AG09309 (cell line): ENCODE results near the gene WWTR1.
A peak's percentile ranks its signal among the peaks of the same experiment; 100 is the strongest.

ENCODE experiments used
- DNase-seq: peaks from one replicate; pipeline ENCODE4 v3.0.0-alpha.2; 2010; ENCODE audit warnings: low read depth
- H3K4me3 ChIP-seq: 2 replicates; pipeline ENCODE4 v1.5.1; 2011; ENCODE audit warnings: mild to moderate bottlenecking, low read depth, low read length, moderate library complexity; ENCODE audit not compliant: control insufficient read depth
- TF ChIP-seq, protein P1 (sequence below): IDR thresholded peaks from 2 replicates; pipeline ENCODE4 v1.5.1; 2011; ENCODE audit warnings: mild to moderate bottlenecking, low read depth, low read length, inconsistent platforms; ENCODE audit not compliant: insufficient read depth, control insufficient read depth; ENCODE audit errors: missing control alignments

Gene WWTR1

DNA sequence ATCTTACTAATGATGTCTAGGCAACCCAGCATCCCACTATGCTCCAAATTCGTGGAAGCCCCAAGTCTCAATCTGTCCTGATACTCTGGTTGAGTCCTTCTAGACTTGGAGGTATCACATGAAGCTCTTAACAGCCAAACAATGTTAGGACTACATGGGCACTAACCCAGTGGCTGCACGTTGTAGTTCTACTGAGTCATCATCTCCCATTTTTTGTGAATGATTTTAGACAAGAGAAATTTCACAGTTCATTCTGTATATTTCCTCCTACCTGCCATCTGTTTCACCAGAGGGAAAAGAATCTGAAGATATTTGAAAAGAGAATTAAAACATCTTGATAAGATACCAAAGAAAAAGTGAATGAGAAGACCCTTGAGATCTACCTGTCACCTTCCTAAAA, 9.8 kb upstream of the WWTR1 start:
- no peak for DNase-seq
- TF ChIP-seq, protein P1, sequence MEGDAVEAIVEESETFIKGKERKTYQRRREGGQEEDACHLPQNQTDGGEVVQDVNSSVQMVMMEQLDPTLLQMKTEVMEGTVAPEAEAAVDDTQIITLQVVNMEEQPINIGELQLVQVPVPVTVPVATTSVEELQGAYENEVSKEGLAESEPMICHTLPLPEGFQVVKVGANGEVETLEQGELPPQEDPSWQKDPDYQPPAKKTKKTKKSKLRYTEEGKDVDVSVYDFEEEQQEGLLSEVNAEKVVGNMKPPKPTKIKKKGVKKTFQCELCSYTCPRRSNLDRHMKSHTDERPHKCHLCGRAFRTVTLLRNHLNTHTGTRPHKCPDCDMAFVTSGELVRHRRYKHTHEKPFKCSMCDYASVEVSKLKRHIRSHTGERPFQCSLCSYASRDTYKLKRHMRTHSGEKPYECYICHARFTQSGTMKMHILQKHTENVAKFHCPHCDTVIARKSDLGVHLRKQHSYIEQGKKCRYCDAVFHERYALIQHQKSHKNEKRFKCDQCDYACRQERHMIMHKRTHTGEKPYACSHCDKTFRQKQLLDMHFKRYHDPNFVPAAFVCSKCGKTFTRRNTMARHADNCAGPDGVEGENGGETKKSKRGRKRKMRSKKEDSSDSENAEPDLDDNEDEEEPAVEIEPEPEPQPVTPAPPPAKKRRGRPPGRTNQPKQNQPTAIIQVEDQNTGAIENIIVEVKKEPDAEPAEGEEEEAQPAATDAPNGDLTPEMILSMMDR = no peak
- H3K4me3 ChIP-seq = no peak overlapping the region

DNA sequence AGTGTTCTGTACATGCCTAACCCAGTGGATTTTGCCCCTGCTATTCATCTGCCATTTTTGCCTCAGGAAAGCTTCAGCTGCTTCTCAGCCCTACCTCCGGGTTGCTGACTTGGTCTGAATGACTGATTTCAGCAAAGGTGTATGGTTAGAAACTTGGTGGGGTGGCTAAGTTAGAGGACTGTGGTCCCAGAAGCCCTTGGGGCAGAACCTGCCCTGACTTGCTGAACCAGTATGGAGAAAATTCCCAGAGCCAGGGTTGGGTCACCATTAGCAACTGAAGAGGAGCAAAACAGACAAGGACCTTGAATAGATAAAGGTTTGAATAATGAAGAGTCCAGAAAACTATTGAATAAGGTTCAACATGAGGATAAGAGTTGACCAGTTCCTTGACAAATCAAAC, 6.1 kb upstream of the WWTR1 start:
- TF ChIP-seq, protein P1 = no peak
- no peak for DNase-seq
- H3K4me3 ChIP-seq = no peak overlapping the region

DNA sequence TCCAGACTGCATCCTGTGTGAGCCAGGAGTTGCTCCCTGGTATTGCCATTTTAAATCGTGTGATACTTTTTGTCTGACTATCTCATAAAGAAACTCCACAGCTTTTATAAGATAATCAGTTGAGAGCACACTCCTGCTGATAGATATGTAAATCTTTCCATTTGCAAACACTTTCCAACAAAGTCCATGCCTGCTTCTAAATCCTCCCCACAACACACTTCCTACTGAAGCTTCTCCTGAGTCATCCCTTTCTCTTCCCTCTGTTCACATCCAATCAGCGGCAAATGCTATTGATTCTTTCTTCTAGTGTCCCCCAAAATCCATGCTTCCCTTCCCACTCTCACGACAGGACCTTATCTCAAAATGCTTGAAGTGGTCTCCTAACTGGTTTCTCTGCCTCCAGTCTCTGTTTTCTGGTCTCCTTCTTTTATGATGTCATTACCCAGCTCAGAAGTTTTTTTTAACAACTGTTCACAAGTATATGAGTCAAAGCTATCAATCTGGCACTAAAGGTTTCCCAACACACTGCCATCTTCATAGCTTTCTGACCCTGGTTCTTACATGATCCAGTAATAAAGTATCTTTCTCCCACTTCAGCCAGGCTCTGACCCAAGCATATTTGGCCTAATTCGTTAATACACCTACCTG, 4.5 kb upstream of the WWTR1 start:
- TF ChIP-seq, protein P1 = no peak
- no peak for DNase-seq
- no peak overlapping the region for H3K4me3 ChIP-seq

DNA sequence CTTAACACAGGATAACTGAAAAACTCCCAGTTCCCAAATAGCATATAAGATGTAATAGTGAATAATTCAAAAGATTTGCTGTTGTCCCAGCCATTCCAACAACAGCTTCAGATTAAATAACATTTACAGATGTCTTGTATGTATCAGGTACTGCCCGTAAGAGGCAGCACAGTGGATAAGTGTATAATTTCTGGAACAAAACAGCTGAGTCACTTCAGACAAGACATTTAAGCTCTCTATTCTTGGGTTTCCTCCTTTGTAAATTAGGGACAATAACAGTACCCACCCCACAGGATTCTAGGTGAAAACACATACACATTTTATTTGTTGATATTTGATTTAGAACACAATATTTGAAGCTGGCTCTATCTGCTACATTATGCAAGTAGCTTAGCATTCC, 2.6 kb upstream of the WWTR1 start:
- DNase-seq = no peak
- TF ChIP-seq, protein P1 = no peak
- no peak overlapping the region for H3K4me3 ChIP-seq

DNA sequence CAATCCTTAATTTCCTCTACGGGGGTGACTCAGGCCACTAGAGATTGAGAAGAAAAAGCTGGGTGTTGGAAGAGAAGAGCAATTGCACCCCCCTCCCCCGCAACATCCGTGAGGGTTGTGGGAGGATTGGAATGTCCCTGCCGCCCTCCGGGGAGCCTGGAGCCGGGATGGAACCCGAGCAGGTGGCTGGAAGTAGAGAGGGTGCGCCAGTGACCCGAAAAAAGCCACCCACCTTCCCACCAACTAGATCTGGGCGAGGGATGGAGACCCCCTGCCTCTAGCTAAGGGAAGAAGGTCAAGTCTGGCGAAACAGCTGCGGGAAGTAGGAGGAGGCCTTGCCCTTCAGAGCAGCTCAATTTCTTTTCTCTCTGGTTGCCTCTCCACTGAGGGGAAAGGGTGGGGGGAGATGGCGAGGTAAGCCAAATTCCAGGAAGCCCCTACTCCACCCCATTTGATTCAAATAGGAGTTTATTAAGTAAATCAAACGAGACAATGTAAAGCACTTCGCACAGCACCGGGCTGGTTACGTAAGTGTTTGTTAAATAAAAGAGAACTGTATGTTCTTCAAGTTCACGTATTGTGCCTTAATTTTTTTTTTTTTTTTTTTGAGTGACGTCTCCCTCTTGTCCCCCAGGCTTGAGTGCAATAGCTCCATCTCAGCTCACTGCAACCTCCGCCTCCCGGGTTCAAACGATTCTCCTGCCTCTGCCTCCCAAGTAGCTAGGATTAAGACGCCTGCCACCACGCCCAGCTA, 1.1 kb upstream of the WWTR1 start:
- H3K4me3 ChIP-seq = peak overlapping the region; percentile 77
- TF ChIP-seq, protein P1 = no peak
- DNase-seq = no peak

DNA sequence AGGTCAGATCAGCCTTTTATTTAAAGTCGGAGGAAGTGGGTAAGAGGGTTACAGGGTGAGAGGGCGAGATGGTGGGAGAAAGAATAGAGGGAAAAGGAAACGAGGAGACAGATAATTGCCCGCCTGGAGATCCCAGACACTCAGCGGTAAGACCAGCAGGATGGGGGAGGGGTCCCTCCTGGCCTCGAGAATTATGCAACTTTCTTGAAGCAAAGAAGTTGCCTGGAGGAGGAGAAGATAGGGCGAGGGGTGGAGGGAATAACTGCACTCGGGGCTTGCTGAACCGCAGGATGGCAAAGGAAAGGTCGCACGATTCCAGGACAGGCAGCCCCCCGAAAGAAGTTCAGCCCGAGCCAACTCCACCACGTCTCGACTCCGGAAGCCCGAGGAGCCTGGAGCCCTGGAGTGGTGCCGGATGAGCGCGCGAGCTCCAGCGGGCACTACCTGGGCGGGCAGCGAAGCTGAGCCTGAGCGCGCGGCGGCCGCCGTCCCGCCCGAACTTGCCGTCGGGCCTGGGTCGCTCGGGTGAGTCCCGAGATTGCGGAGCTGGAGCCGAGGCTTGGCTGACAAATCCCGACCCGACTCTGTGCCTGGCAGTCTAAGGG, 402 bp downstream of the WWTR1 start:
- TF ChIP-seq, protein P1 = no peak
- no peak for DNase-seq

More for the DNA sequence above, 402 bp downstream of the WWTR1 start:
- H3K4me3 ChIP-seq = peak overlapping the region; percentile 77
